ENCODE measurements around the gene ERF. TPM values are rescaled to one million over a fixed set of nuclear protein-coding genes. Genes with fewer than 3 reads are reported as not detected.
A peak's percentile ranks its signal among the peaks of the same experiment; 100 is the strongest.

Gene ERF
- polyA plus RNA-seq (ENCODE audit: insufficient read length in 12 of 12), result 10 to 100 TPM in 11 of 12 donors, not detected in 1; 27.1 to 66.4 (median 32.7) TPM
- long read RNA-seq, donor 1, transcript ERF-201 (4 exons, 2,698 nt), result major isoform, 12 of 14 reads
- long read RNA-seq, donor 1, partial matches to known transcripts, result 0 of 14 reads
- long read RNA-seq, donor 1, other reads (novel, unspliced or antisense), result 0 of 14 reads
- long read RNA-seq, donor 2, partial matches to known transcripts, result 0 of 6 reads
- long read RNA-seq, donor 2, other reads (novel, unspliced or antisense), result 0 of 6 reads
- long read RNA-seq, donor 3, partial matches to known transcripts, result 0 of 4 reads
- long read RNA-seq, donor 3, other reads (novel, unspliced or antisense), result 0 of 4 reads
- long read RNA-seq, donor 4, transcript ERF-201 (4 exons, 2,698 nt), result major isoform, 5 of 6 reads
- long read RNA-seq, donor 4, partial matches to known transcripts, result 0 of 6 reads
- long read RNA-seq, donor 4, other reads (novel, unspliced or antisense), result 0 of 6 reads
- long read RNA-seq, donor 5, transcript ERF-201 (4 exons, 2,698 nt), result major isoform, 23 of 25 reads
- long read RNA-seq, donor 5, partial matches to known transcripts, result 0 of 25 reads
- long read RNA-seq, donor 5, other reads (novel, unspliced or antisense), result 0 of 25 reads
- long read RNA-seq, donor 6, transcript ERF-201 (4 exons, 2,698 nt), result major isoform, 6 of 6 reads
- long read RNA-seq, donor 6, partial matches to known transcripts, result 0 of 6 reads
- long read RNA-seq, donor 6, other reads (novel, unspliced or antisense), result 0 of 6 reads
- long read RNA-seq, donor 7, transcript ERF-201 (4 exons, 2,698 nt), result major isoform, 7 of 8 reads
- long read RNA-seq, donor 7, partial matches to known transcripts, result 0 of 8 reads
- long read RNA-seq, donor 7, other reads (novel, unspliced or antisense), result 0 of 8 reads
- long read RNA-seq, donor 8, transcript ERF-201 (4 exons, 2,698 nt), result major isoform, 16 of 17 reads
- long read RNA-seq, donor 8, partial matches to known transcripts, result 0 of 17 reads
- long read RNA-seq, donor 8, other reads (novel, unspliced or antisense), result 0 of 17 reads
- long read RNA-seq, donor 9, transcript ERF-201 (4 exons, 2,698 nt), result major isoform, 8 of 9 reads
- long read RNA-seq, donor 9, partial matches to known transcripts, result 0 of 9 reads
- long read RNA-seq, donor 9, other reads (novel, unspliced or antisense), result 0 of 9 reads
- long read RNA-seq, donor 10, transcript ERF-201 (4 exons, 2,698 nt), result major isoform, 13 of 13 reads
- long read RNA-seq, donor 10, partial matches to known transcripts, result 0 of 13 reads
- long read RNA-seq, donor 10, other reads (novel, unspliced or antisense), result 0 of 13 reads
- long read RNA-seq, donor 11, transcript ERF-201 (4 exons, 2,698 nt), result major isoform, 8 of 10 reads
- long read RNA-seq, donor 11, partial matches to known transcripts, result 0 of 10 reads
- long read RNA-seq, donor 11, other reads (novel, unspliced or antisense), result 0 of 10 reads

DNA sequence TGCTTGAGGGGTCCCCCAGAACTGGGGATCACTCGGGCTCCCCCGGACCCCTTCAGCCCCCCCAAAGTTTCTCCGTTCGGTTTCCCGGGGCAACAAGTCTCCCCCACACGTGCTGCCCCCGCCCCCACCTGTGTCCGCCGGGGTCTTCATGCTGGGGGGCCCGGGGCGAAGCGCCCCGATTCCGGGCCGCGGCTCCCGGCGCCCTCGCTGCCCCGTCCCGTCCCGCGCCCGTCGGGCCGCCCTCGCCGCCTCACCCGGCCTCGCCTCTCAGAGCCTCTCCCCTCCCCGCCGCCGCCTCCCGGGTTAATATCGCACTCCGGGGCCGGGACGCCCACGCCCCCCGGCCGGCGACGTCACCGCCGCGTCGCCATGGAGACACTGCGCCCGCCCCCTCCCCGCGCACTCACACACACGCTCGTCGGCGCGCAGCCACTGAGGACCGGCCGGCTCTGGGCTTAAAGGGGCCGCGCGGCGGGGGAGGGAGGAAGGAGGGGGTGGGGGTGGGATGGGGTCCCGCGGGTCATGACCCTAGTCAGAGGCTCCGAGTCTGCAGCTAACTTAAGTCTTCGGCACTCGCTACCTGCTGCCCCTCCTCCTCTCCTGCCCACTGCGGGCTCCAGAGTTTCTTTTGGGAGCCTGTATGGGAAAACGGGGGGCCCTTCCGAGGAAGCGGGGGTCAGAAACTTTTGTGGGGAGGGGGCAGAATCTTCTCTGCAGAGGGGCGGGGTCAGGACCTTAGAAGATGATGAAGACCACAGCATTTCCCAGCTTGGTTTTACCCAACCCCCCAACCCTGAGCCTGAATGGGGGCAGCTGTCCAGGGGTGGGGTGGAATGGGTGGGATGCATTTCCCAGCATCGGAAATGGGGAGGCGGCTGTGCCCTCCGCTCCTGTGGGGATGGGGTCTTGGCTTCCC, at the start of gene ERF:
TSS of gene ERF (minus strand) at position 279 of the 916 bp plus-strand sequence. CDS start at position 150, 129 bp downstream.
- peak; percentile 93 for DNase-seq

DNA sequence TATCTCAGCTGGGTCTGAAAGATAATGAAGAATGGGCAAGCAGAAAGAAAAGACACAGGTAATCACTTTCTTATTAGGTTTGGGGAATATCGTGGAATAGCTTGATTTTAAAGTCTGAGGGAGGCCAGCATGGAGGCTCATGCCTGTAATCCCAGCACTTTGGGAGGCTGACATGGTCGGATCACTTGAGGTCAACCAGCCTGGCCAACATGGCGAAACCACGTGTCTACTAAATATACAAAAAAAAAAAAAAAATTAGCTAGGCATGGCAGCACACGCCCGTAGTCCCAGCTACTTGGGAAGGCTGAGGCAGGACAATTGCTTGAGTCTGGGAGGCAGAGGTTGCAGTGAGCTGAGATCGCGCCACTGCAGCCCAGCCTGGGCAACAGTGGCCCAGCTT, 48.9 kb upstream of the ERF start:
- no peak for DNase-seq

DNA sequence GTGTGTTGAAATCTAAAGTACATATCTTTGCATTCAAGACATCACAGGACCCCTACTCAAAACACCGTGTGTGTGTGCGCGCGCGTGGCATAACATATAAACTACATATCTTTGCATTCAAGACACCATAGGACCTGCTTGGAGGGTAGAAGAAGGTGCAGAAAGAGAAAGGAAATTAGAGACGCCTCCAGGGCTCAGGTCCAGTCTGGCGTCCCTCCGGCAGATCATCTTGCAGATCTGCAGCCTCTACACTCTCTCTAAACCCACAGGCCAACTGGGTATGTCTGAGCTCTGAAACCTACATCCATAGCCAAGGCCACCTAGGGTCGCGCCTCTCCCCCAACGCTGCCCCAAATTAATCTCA, 48.2 kb upstream of the ERF start:
- DNase-seq, result no peak

DNA sequence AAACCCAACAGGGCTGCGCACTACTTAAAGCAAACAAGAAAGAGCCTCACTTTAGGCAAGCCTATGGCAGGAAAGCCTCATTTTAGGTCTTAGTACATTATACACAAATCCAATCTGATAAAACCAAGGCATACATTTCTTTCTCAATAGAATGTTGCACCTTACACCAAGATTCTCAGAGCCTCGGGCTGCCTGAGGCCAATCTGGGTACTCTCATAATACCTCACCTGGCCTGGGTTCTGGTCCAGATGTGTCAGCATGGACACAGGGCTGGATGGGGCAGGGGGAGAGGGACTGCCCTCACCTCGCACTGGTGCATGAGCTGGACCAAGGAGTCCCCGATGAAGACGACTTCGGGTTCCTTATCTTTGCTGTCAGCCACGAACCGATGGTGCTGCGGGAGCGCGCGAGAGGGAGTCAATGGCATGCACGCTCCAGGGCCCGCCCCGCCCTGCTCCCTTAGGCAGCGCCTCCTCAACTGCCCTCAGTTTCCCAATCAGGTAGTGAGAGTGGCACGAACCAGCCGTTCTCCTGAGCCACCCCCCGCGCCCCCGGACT, 46.8 kb upstream of the ERF start, which contains the start of gene PRR19:
TSS of gene PRR19 (plus strand) at position 487 of the 558 bp plus-strand sequence. CDS start 7,453 bp downstream, outside the sequence.
- no peak for DNase-seq

DNA sequence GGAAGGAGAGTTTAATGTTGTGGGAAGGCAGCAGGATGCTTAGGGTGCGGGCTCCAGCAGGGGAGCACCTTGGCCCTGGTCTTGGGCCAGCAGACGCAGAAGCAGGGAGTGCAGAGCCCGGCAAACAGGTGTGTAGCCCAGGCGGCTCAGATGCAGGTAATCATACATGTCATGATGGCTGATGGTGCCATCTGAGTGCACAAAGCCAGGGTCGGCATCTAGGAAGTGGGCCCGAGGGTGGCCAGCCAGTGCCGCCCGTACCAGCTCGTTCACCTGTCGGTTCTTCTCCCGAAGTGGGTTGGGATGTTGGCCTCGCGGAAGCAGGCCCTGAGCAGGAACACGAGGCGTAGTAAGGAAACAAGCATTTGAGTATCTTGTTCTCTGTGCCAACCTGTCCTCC, 42.1 kb upstream of the ERF start:
- DNase-seq, result no peak

DNA sequence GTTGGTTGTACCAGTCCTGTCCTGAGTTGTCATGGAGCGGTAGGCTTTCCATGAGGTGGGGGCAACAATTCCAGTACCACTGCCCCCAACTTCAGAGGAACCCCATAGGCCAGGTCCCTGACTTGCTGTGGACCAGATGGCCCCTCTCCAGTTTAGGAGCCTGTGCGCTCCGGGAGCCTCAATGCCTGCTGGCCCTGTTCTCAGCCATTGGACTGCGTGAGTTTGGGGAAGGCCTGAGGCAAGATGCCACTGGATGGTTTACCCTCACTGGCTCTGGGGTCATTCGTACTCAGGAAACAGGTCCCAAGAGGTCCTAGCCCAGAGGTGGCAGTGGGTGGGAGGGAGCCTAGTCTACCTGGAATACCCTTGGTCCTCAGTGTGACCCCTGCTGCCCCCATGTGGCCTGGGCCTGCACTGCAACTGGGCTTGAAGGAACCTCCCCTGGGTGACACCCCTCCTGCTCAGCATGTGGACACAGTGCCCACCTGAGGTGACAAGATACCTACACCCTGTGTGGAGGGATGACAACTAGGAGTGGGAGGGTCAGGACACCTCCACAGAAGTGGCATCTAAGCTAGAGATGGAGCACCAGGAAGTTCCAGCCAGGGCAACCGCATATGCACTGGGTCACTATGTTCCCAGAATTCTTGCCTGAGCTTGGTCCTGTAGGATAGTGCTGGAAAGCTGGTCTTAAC, 41.0 kb upstream of the ERF start:
- DNase-seq, result no peak

DNA sequence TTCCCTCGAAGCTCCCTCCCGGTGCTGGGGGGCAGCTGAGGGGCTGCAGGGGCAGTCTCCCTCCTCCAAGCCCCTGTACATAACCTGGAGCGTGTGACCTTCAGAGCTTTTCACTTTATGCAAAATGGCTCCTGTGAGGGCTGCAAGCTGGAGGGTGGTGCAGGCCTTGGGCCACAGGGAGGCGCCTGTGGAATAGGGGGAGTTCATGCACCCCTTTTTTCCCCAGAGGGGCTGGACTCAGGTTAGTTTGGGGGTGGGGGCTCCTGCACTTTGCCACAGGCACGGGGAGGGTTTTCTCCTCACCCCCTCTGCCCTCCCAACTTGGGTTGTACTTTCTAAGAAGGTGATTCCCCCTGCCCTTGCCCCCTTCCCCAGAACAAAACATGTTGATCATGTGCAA, 40.4 kb upstream of the ERF start:
- no peak for DNase-seq

DNA sequence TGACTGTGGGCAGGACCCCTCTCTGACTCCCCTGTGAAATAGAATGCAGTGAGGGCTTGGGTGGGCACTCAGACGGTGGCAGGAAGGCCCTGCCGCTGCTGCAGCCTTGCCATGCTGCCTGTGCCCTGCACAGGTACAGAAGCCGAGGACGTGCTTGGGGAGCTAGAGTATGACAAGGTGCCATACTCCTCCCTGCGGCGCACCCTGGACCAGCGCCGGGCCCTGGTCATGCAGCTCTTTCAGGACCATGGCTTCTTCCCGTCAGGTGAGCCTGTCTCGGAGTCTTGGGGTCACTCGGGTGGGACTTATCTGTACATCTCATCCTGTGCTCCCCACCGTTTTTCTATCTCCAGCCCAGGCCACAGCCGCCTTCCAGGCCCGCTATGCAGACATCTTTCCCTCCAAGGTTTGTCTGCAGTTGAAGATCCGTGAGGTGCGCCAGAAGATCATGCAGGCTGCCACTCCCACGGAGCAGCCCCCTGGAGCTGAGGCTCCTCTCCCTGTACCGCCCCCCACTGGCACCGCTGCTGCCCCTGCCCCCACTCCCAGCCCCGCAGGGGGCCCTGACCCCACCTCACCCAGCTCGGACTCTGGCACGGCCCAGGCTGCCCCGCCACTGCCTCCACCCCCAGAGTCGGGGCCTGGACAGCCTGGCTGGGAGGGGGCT, 39.7 kb upstream of the ERF start:
- DNase-seq, result no peak

DNA sequence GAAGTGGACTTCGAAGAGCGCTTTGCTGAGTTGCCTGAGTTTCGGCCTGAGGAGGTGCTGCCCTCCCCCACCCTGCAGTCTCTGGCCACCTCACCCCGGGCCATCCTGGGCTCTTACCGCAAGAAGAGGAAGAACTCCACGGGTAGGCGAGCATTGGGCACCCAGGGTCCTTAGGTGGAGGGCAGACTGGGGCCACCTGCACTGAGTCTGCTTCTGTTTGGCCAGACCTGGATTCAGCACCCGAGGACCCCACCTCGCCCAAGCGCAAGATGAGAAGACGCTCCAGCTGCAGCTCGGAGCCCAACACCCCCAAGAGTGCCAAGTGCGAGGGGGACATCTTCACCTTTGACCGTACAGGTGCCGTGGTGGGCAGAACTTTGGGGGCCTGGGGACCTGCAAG, 39.0 kb upstream of the ERF start:
- no peak for DNase-seq

DNA sequence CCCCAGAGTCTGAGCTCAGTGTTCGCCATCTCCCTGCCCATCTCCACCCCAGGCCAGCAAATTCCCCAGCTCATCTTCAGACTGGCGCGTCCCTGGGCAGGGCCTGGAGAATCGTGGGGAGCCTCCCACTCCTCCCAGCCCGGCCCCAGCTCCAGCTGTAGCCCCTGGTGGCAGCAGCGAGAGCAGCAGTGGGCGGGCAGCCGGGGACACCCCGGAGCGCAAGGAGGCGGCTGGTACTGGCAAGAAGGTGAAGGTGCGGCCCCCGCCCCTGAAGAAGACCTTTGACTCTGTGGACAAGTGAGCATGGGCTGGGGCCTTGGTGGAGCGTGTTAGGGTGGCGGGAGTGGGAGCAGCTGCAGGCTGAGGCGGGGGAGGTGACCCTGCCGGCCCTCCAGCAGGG, 38.6 kb upstream of the ERF start:
- no peak for DNase-seq

DNA sequence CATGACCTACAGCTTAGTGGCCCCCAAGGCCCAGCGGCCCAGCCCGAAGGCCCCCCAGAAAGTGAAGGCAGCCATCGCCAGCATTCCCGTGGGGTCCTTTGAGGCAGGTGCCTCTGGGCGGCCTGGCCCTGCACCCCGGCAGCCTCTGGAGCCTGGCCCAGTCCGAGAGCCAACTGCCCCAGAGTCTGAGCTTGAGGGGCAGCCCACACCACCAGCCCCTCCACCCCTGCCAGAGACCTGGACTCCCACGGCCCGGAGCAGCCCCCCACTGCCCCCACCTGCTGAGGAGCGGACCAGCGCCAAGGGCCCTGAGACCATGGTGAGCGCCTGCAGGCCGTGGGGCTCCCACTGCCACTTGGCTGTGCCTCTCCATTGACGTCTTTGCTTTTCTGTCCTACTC, 38.0 kb upstream of the ERF start:
- DNase-seq, result no peak

DNA sequence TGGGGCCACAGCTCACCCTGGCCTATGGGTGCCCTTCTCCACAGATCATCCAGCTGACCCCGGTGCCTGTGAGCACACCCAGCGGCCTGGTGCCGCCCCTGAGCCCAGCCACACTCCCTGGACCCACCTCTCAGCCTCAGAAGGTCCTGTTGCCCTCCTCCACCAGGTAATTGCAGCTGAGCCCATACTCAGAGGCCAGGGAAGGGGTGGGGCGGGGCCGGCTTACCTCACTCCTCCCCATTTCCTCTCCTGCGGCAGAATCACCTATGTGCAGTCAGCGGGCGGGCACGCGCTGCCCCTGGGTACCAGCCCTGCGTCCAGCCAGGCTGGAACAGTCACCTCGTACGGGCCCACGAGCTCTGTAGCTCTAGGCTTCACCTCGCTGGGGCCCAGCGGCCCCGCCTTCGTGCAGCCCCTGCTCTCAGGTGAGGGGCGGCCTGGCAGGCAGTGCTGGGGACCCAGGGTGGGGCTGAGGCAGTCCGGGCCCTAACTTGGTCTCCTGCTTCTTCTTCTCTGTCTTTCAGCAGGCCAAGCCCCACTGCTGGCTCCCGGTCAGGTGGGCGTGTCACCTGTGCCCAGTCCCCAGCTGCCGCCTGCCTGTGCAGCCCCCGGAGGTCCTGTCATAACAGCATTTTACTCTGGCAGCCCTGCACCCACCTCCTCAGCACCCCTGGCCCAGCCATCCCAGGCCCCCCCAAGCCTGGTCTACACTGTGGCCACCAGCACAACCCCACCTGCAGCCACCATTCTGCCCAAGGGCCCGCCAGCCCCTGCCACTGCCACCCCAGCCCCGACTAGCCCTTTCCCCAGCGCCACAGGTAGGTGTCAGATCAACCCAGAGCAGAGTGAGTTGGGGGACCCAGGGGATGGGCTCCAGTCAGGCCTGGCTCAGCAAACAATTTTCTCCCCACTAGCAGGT, 37.4 kb upstream of the ERF start:
- DNase-seq, result no peak

DNA sequence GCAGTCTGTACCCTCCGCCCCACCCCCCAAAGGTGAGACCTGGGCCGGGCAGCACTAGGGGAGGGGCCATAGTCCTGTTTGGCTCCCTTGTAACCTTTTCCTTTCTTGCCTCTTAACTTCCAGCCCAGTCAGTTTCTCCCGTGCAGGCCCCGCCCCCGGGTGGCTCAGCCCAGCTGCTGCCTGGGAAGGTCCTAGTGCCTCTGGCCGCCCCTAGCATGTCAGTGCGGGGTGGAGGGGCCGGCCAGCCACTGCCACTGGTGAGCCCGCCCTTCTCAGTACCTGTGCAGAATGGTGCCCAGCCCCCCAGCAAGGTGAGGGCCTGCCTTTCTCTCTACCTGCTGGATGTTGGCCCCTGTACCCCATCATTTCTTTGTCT, 36.5 kb upstream of the ERF start:
- DNase-seq, result no peak

DNA sequence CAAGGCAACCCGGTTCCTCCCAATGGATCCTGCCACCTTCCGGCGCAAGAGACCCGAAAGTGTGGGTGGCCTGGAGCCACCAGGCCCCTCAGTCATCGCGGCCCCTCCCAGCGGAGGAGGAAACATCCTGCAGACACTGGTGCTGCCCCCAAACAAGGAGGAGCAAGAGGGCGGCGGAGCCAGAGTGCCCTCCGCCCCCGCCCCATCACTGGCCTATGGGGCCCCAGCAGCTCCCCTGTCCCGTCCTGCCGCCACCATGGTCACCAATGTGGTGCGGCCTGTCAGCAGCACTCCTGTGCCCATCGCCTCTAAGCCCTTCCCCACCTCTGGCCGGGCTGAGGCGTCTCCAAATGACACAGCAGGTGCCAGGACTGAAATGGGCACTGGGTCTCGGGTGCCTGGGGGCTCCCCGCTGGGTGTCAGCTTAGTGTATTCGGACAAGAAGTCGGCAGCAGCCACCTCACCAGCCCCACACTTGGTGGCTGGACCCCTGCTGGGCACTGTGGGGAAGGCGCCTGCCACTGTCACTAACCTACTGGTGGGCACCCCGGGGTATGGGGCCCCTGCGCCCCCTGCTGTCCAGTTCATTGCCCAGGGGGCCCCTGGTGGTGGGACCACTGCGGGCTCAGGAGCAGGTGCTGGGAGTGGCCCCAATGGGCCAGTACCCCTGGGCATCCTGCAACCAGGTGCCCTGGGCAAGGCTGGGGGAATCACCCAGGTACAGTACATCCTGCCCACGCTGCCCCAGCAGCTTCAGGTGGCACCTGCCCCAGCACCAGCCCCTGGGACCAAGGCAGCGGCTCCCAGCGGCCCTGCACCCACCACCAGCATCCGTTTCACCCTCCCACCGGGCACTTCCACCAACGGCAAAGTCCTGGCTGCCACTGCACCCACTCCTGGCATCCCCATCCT, 35.9 kb upstream of the ERF start:
- no peak for DNase-seq

DNA sequence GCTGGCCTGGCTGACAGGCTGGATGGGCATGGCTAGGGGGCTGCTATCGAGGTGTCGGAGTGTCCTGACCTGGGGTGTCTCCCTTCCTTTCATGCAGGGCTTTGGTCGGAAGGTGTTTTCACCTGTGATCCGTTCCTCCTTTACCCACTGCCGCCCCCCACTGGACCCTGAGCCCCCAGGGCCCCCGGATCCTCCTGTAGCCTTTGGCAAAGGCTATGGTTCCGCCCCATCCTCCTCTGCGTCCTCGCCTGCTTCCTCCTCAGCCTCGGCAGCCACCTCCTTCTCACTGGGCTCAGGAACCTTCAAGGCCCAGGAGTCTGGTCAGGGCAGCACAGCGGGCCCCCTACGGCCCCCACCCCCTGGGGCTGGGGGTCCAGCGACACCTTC, 35.2 kb upstream of the ERF start:
- no peak for DNase-seq

DNA sequence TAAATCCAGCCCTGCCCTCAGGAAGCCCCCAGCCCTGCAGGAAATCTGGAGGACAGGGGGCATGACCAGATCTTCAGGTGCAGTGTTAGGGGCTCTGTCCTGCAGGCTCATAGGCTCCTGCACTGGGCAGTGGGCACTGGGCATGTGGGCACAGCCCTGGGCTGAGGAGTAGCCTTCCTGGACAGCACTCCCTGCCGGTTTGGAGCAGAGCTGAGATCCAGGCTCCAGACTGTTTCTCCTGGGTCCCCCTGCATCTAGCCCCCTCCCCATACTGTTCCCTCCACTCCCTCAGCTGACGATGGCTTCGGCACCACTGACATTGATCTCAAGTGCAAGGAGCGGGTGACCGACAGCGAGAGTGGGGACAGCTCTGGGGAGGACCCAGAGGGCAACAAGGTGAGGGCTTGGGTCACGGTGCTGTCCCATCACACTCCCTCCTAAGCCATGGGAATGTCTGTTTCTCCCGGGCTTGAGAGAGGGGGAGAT, 34.7 kb upstream of the ERF start:
- no peak for DNase-seq

Measured in muscle of arm (tissue), 14 donors.